MCF 10A (cell line): ENCODE data around the gene ATP5PF. TPM values are rescaled to one million over a fixed set of nuclear protein-coding genes. Genes with fewer than 3 reads are reported as not detected.
"Not testable (repeated sequence)": the region's sequence is repeated elsewhere in the genome, so short reads cannot be mapped to it uniquely, and the experiment has no call there.

Experiments
- BruUV-seq: library from RNA; stranded (reverse); fragments of 400-500 nt; replicated peaks from 2 replicates; lab custom pipeline; 2021; lab: Mats Ljungman, UMichigan
- CTCF ChIA-PET: fragments of 300-600 bp; sonication (Branson Sonifier 250); formaldehyde crosslinking; extraction: SDS; loops from one replicate; lab custom pipeline; 2021; ENCODE audit warnings: antibody characterized with exemption, inconsistent platforms; lab: Yijun Ruan, JAX
- POLR2A ChIA-PET: fragments of 300-600, 350-650 bp; sonication (Branson Sonifier 250); formaldehyde crosslinking; extraction: SDS; loops from one replicate; lab custom pipeline; 2020; ENCODE audit warnings: antibody characterized with exemption, inconsistent platforms; lab: Yijun Ruan, JAX
- DNase-seq: peaks from one replicate; pipeline ENCODE4 v3.0.0-alpha.2; 2018; ENCODE audit not compliant: unreplicated experiment
- H3K27ac Mint-ChIP-seq: one replicate; pipeline ENCODE4 v1.8.0; 2022; ENCODE audit warnings: mild to moderate bottlenecking, low read depth, mixed read lengths; ENCODE audit not compliant: unreplicated experiment
- H3K27me3 Mint-ChIP-seq: one replicate; pipeline ENCODE4 v1.8.0; 2022; ENCODE audit warnings: mixed read lengths; ENCODE audit not compliant: insufficient read depth, unreplicated experiment
- H3K36me3 Mint-ChIP-seq: one replicate; pipeline ENCODE4 v1.8.0; 2022; ENCODE audit warnings: mild to moderate bottlenecking, moderate library complexity, mixed read lengths; ENCODE audit not compliant: insufficient read depth, unreplicated experiment
- H3K4me1 Mint-ChIP-seq: one replicate; pipeline ENCODE4 v1.8.0; 2022; ENCODE audit warnings: mixed read lengths; ENCODE audit not compliant: insufficient read depth, unreplicated experiment
- H3K4me3 Mint-ChIP-seq: one replicate; pipeline ENCODE4 v1.8.0; 2022; ENCODE audit warnings: mild to moderate bottlenecking, moderate library complexity, mixed read lengths; ENCODE audit not compliant: unreplicated experiment
- H3K9me3 Mint-ChIP-seq: one replicate; pipeline ENCODE4 v1.8.0; 2022; ENCODE audit warnings: mixed read lengths; ENCODE audit not compliant: unreplicated experiment
- intact Hi-C: fragments of 100-400 bp; cut with micrococcal nuclease; formaldehyde crosslinking; loops from 2 replicates; pipeline ENCODE4 v1.14.1; 2022
- total RNA-seq: library from RNA; stranded (reverse); gene quantifications from 2 replicates; pipeline ENCODE4 v1.2.3, GENCODE V29; 2022
- TF ChIP-seq, protein P1 (sequence below): fragments of 200-600 bp; IDR thresholded peaks from one replicate; pipeline ENCODE4 v1.8.0; 2022; ENCODE audit warnings: antibody characterized with exemption, mild to moderate bottlenecking; ENCODE audit not compliant: unreplicated experiment

ATP5PF gene
- total RNA-seq, 1 experiment from 2014 or later, result 143 TPM

DNA sequence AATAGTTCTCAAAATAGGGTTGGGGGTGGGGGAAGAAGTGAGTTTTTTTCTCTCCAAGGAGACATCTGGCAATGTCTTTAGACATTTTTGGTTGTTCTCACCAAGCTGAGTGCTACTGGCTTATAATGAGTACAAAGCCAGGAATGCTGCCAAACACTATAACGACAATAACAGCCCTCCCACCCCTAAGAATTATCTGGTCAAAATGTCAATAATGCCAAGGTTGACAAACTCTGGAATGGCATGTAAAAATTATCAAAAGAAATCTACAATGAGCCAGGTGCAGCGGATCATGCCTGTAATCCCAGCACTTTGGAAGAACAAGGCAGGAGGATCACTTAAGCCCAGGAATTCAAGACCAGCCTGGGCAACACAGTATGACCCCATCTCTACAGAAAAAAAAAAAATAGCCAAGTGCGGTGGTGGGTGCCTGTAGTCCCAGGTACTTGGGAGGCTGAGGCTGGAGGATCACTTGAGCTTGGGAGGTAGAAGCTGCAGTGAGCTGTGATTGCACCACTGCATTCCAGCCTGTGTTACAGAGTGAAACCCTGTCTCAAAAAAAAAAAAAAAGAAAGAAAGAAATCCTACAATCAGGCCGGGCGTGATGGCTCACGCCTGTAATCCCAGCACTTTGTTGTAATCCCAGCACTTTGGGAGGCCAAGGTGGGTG is 2.5 kb downstream of the ATP5PF start:
- ChIA-PET CTCF (interaction anchor here (0.6 to 3.6 kb wide), 2 partner anchors 124 to 1527 kb away, joined by 3 to 20 read pairs; no protein-coding TSS in a partner anchor), POLR2A (interaction anchor here (3.4 kb wide), 1 partner anchor 126 kb away, joined by 42 read pairs; the partner anchor contains the start of gene MRPL39)
- Mint-ChIP-seq H3K27me3 (no peaks in the 10 kb centered on the region), H3K4me3 (peak overlapping the region; percentile 95), H3K27ac (peak overlapping the region; percentile 51), H3K36me3 (peaks cover 69% of the 10 kb centered on the region), H3K9me3 (no peaks in the 10 kb centered on the region), H3K4me1 (no peaks in the 10 kb centered on the region)
- TF ChIP-seq, protein P1, sequence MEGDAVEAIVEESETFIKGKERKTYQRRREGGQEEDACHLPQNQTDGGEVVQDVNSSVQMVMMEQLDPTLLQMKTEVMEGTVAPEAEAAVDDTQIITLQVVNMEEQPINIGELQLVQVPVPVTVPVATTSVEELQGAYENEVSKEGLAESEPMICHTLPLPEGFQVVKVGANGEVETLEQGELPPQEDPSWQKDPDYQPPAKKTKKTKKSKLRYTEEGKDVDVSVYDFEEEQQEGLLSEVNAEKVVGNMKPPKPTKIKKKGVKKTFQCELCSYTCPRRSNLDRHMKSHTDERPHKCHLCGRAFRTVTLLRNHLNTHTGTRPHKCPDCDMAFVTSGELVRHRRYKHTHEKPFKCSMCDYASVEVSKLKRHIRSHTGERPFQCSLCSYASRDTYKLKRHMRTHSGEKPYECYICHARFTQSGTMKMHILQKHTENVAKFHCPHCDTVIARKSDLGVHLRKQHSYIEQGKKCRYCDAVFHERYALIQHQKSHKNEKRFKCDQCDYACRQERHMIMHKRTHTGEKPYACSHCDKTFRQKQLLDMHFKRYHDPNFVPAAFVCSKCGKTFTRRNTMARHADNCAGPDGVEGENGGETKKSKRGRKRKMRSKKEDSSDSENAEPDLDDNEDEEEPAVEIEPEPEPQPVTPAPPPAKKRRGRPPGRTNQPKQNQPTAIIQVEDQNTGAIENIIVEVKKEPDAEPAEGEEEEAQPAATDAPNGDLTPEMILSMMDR, result no peak
- no TSS peak for BruUV-seq
- intact Hi-C loops, result no loop called here
- DNase-seq, result no peak

DNA sequence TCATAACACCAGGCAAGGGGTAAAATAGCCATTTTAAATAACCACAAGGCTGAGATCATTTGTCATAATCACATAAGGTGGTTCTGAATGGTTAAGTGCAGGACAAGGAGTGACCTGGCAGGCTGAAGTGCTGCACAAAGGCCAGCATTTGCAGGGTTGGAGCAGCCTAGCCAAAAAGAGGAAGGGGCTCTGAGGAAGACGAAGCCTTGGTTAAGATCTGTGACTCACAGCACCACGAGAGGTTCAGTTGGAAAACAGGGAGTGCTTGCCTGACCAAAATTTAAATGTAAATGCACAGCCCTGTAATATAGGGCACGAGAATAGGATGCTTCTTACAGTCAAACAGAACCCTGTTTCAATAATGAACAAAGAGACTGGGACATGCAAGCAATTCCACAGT is 12.1 kb downstream of the ATP5PF start:
- Mint-ChIP-seq H3K4me3 (no peak overlapping the region), H3K9me3 (no peaks in the 10 kb centered on the region), H3K27me3 (no peaks in the 10 kb centered on the region), H3K4me1 (peaks cover 4% of the 10 kb centered on the region), H3K27ac (no peak overlapping the region), H3K36me3 (peaks cover 76% of the 10 kb centered on the region)
- DNase-seq, result no peak
- TF ChIP-seq, protein P1, result no peak
- ChIA-PET CTCF (interaction anchor here (3.2 kb wide), 1 partner anchor 114 kb away, joined by 15 read pairs; the partner anchor contains the start of gene MRPL39), POLR2A (interaction anchor here (0.9 kb wide), 1 partner anchor 10 kb away, joined by 3 read pairs; no protein-coding TSS in a partner anchor)
- BruUV-seq, result no TSS peak
- intact Hi-C loops, result no loop called here

DNA sequence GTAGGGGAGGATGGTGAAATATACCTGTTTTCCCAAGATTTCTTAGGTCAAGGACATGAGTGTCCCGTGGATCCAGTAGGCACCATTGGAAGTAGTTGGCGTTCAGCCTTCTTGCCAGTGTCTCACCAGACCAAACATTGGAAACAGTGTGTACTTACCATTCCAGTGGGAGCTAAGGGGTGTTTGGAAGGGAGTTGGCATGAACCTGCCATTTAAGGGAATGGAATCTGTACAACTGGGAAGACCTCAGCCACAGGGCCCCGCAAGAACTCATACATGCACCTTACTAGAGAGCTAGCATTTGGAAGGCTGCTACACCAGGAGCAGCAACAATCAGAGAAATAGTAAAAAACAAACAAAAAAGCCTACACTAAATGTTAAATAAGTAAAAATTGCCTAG is 12.7 kb downstream of the ATP5PF start:
- ChIA-PET CTCF (interaction anchor here (0.6 to 3.2 kb wide), 5 partner anchors 14 to 1165 kb away, joined by 3 to 15 read pairs (median 9); partner anchors contain the start of gene MRPL39), POLR2A (interaction anchor here (0.6 kb wide), 1 partner anchor 45 kb away, joined by 3 read pairs; no protein-coding TSS in a partner anchor)
- H3K9me3 Mint-ChIP-seq, result no peaks in the 10 kb centered on the region
- H3K36me3 Mint-ChIP-seq, result peaks cover 70% of the 10 kb centered on the region
- TF ChIP-seq, protein P1, result no peak
- H3K4me3 Mint-ChIP-seq, result no peak overlapping the region
- H3K27ac Mint-ChIP-seq, result no peak overlapping the region
- peaks cover 4% of the 10 kb centered on the region for H3K4me1 Mint-ChIP-seq
- intact Hi-C loops, result no loop called here
- no peaks in the 10 kb centered on the region for H3K27me3 Mint-ChIP-seq
- BruUV-seq, result no TSS peak
- DNase-seq, result no peak

DNA sequence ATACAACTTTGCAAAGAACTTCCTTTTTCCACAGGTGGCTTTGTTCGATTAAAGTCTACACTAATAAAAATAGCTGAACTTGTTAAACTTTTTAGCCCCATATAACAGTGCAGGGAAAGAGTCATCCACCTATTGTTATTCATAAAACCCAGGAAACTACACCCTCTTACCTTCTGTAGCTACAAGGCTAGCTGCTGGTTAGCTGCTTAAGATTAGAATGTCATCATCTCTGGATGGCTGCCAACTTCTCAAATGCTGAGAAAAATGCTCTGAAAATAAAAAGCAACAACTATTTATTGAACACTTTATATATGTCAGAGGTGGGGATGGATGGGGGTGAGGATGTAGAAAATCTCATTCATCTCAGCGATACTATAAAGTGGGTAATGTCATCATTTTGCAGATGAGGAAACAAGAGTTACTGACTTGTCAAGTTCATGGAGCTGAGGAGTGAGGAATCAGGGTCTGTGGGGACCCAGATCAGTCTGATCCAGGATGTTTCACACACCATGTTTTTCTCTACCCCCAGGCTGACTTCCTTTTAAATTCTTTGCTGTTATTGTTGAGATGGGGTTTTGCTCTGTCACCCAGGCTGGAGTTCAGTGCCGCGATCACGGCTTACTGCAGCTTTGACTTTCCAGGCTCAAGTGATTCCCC is 17.1 kb downstream of the ATP5PF start:
- CTCF ChIA-PET, result interaction anchor here (0.6 to 2.0 kb wide), 5 partner anchors 11 to 133 kb away, joined by 3 to 13 read pairs (median 4); partner anchors contain the start of genes ATP5PF and GABPA

DNA sequence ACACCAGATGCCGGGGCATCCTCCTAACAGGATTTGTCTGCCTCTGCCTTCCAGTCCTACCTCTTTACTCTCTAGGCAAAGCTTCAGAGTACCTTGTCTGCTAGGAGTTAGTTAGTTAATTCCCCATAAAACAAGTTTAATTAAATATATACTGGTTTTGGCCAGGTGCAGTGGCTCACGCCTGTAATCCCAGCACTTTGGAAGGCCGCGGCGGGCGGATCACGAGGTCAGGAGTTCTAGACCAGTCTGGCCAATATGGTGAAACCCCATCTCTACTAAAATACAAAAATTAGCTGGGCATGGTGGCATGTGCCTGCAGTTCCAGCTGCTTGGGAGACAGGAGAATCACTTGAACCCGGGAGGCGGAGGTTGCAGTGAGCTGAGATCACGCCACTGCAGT is 20.6 kb downstream of the ATP5PF start:
- DNase-seq, H3K27me3 Mint-ChIP-seq, POLR2A ChIA-PET, intact Hi-C loops, H3K36me3 Mint-ChIP-seq, H3K27ac Mint-ChIP-seq, BruUV-seq, H3K4me3 Mint-ChIP-seq, H3K9me3 Mint-ChIP-seq, H3K4me1 Mint-ChIP-seq: not testable (repeated sequence)
- CTCF ChIA-PET, result interaction anchor here (0.6 to 5.9 kb wide), 3 partner anchors 15 to 1074 kb away, joined by 3 to 63 read pairs (median 3); no protein-coding TSS in a partner anchor

More for the DNA sequence above, 17.1 kb downstream of the ATP5PF start:
- Mint-ChIP-seq H3K4me3 (no peak overlapping the region), H3K27me3 (no peaks in the 10 kb centered on the region), H3K27ac (no peak overlapping the region), H3K36me3 (peaks cover 30% of the 10 kb centered on the region), H3K9me3 (no peaks in the 10 kb centered on the region), H3K4me1 (peaks cover 4% of the 10 kb centered on the region)
- POLR2A ChIA-PET, result interaction anchor here (0.8 to 2.6 kb wide), 4 partner anchors 9 to 110 kb away, joined by 3 to 8 read pairs (median 4); partner anchors contain the start of genes ATP5PF and GABPA
- BruUV-seq, result no TSS peak
- intact Hi-C loops, result no loop called here
- peak; percentile 30 for DNase-seq
- TF ChIP-seq, protein P1, result no peak
